ENCODE data around the gene LUM.
"Not testable (repeated sequence)": the region's sequence is repeated elsewhere in the genome, so short reads cannot be mapped to it uniquely, and the experiment has no call there.

Gene LUM

GRCh38 chr12:91109581-91110310 is 1.5 kb downstream of the LUM start:
- no peak for DNase-seq (ENCODE audit: low read depth)

GRCh38 chr12:91109148-91109564 is 2.1 kb downstream of the LUM start:
- DNase-seq (ENCODE audit: low read depth): no peak

DNA sequence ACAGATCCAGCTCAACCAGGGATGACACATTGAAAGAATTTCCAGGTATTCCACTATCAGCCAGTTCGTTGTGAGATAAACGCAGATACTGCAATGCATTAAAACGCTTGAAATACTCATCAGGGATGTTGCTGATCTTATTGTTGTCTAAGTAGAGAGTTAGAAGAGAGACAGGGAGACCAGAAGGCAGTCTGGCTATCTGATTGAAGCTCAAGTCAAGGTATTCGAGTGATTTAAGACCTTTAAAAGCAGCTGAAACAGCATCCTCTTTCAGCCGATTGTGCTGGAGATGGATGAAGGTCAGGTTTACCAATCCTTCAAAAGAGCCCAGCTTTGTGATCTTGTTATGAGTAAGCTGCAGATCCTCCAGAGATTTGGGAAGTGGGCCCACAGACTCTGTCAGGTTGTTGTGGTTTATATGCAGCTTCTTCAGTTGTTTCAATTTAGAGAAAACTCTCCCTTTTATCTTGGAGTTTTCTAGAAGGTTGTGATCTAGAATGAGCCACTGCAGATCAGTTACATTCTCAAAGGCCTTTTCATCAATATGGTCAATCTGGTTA is 3.0 kb downstream of the LUM start:
- no peak for DNase-seq (ENCODE audit: low read depth)

DNA sequence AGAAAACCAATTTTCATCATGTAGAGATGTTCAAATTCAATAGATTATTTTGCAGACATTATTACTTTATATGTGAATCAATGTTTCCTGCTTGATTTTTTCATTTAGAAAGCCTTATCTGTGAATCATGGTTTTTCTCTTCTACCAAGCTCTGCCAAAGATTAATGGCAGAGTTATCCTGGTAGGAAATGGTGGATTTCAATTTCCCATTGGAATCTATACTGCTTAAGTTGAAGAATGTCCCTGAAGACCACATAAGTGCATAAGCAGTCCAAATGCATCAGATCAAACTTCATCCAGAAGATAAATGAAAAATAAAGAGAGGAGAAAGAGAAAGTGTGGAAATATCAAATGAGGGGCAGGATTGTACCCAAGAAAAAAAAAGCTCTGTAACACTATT is 5.0 kb downstream of the LUM start:
- DNase-seq (ENCODE audit: low read depth): no peak

- no peak for DNase-seq (ENCODE audit: low read depth)
These were observed 5.5 kb downstream of the LUM start for GRCh38 chr12:91105807-91106206.

GRCh38 chr12:91104812-91105466 is 6.4 kb downstream of the LUM start:
- DNase-seq (ENCODE audit: low read depth): no peak

- no peak for DNase-seq (ENCODE audit: low read depth)
These were observed 7.7 kb downstream of the LUM start for GRCh38 chr12:91103624-91104023.

DNA sequence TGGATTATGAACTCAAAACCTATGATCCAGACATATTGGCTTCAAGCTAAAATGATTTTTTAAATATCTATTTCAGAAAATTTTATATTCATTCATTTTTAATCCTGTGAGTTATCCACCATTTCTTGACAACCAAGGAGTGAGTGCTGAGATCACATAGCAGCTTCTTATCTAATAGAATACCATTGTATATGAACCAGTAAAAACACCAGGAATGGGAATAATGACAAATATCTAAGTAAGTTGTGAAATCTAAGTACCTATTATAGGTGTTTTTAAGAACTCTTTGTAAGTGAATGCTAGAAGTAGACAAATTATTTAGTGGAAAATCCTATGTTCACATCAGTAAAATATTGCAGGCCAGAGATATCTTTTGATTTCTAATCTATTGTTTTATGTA is 8.2 kb downstream of the LUM start:
- no peak for DNase-seq (ENCODE audit: low read depth)

DNA sequence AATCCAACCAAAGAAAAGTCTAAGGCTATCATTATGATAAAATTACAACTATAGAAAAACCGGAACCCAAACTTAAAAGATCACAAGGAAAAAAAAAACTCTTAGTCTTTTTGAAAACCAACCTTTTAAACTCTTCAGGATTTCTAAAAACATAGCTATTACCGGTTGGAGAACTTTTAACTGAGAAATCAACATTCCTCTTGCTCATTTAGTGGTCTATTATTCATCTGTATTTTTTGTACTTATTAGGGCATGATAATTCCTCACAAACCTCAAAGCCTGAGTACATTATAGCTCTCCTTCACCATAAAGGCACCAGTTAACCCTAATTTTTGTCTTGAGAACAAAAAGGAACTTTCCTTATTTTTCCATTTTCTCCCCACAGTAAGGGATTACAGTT is 10.4 kb downstream of the LUM start:
- no peak for DNase-seq (ENCODE audit: low read depth)

GRCh38 chr12:91099836-91100235 is 11.5 kb downstream of the LUM start:
- no peak for DNase-seq (ENCODE audit: low read depth)

GRCh38 chr12:91099341-91099740 is 12.0 kb downstream of the LUM start:
- no peak for DNase-seq (ENCODE audit: low read depth)

DNA sequence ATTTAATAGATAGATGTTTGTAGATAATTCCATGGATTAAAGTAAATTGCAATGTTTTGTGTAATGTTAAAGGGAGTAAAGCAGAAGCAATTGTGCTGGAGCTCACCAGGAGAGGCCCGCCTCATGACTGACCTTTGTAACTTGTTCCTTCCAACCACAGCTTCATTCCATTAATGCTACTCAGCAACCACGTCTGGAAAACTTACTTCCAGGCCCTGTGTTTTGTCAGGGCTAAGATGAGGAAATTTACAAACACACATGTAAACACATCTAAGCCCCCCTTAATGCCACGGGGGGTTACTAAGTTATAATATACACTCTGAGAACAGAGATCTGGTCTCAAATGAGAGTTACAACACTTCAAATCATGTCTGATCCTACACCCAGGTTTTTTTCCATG is 12.4 kb downstream of the LUM start:
- DNase-seq (ENCODE audit: low read depth): no peak

- DNase-seq (ENCODE audit: low read depth): no peak
These were observed 12.8 kb downstream of the LUM start for GRCh38 chr12:91098461-91098860.

- no peak for DNase-seq (ENCODE audit: low read depth)
These were observed 16.3 kb downstream of the LUM start for GRCh38 chr12:91094957-91095356.

DNA sequence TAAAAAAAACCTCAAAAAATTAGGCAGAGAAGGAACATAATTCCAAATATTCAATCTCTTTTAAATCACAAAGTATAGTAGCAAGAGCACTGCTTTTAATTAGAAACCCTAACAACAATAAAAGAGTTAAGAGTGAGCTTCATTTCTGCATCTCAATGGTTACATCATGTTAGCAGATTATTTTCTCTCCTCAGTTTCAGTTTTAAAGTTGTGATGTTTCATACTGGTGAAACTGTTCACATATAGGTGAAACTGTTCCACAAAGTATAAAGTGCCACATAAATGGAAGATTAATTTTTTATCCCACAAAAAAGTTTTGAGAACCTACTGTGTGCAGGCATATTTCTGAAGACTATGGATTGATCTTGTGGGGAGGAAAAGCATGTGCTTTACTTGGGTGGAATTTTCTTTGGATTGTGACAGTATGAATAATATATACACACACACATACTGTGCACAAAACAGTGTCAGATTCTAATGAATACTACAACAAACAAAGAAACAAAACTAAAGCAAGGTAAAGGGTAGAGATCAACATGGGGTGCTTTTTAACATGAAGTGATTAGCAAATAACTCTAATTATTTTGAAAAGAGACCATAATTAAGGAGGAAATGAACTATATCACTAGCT is 17.1 kb downstream of the LUM start:
- DNase-seq (ENCODE audit: low read depth): no peak

DNA sequence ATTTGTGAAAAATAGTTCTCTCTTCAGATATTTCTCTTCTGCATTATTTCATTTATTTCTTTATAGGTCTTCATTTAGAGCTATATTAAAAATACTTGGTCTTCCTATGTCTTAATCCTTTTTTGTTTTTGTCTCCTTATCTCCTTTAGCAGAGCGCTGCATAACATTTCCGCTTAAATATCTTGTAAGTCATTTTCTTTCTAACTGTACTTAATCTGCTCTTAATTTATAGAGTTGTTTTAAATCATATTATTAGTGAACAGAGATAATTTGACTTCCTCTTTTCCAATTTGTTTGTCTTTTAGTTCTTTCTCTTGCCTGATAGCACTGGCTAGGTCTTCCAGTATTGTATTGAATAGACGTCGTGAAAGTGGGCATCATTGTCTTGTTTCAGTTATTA is 18.0 kb downstream of the LUM start:
- no peak for DNase-seq (ENCODE audit: low read depth)

- DNase-seq (ENCODE audit: low read depth): no peak
These were observed 19.2 kb downstream of the LUM start for GRCh38 chr12:91091916-91092715.

GRCh38 chr12:91089953-91090352 is 21.3 kb downstream of the LUM start:
- not testable (repeated sequence) for DNase-seq (ENCODE audit: low read depth)

DNA sequence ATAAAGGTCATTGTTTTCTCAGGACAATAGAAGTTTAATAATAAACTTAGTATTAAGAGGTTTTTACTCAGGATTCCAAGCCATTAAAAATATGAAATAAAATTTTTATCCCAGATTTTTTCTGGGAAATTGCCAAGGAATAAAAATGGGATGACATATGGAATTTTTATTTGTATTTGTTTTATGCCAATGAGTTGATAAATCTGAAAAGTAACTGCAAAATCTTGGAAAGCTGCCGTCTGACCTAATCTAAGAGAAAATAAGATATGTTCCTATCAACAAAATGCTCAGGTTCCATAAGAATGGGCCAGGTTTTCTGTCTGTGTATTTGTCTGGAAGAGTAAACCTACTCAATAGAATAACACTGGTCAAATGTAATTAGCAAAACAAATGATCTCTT is 31.3 kb downstream of the LUM start:
- no peak for DNase-seq (ENCODE audit: low read depth)

DNA sequence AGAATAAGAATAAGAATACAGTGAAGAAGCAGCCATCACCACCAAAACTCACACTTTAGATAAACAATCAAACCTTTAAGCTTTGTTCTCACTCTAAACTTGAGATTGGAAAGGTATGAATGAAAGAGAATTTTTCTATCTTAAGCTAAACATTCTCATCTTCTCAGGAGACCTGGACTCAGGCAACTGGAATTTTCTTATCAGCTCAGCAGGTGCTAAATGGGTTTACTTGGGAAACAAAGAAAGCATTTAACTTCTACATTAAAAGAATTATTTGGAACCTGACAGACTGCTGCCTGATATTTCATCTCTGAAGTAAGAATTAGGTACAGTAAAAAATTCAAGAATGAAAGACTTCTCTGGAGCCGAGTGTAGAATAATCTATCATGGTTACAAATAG is 32.8 kb downstream of the LUM start:
- DNase-seq (ENCODE audit: low read depth): no peak

- no peak for DNase-seq (ENCODE audit: low read depth)
These were observed 33.9 kb downstream of the LUM start for GRCh38 chr12:91077228-91077954.

DNA sequence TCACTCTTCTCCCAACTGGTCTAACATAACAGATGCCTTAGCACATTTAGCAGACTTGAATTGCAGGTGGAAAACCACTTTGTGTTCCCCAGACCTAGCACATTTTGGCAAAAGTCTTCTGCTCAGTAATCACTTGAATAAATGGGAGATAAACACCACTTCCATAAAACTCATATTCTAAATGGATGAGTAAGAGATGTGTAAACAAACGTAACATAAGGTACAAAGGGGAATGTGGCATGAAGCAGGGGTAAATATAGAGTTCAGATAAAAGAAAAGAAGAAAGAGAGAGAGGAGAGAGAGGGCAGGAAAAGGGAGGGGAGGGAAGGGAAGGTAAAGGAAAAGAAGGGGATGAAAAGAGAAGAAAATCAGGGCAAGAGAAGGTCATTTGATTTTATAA is 36.4 kb downstream of the LUM start:
- no peak for DNase-seq (ENCODE audit: low read depth)

All from stimulated activated CD8-positive, alpha-beta memory T cell treated with anti-CD3 and anti-CD28 coated beads, Interleukin-12 subunit alpha, Interleukin-12 subunit beta, amount 100 ng/mL, for 1 hour (primary cell).